GM12874 (cell line): ENCODE measurements around the gene ZMYND8.

Source experiments
- TF ChIP-seq, protein P1 (sequence below): IDR thresholded peaks from 2 replicates; pipeline ENCODE4 v1.5.1; 2011; ENCODE audit warnings: low read depth, mild to moderate bottlenecking, control low read depth, low read length, moderate library complexity; ENCODE audit not compliant: insufficient read depth

ZMYND8 gene

DNA sequence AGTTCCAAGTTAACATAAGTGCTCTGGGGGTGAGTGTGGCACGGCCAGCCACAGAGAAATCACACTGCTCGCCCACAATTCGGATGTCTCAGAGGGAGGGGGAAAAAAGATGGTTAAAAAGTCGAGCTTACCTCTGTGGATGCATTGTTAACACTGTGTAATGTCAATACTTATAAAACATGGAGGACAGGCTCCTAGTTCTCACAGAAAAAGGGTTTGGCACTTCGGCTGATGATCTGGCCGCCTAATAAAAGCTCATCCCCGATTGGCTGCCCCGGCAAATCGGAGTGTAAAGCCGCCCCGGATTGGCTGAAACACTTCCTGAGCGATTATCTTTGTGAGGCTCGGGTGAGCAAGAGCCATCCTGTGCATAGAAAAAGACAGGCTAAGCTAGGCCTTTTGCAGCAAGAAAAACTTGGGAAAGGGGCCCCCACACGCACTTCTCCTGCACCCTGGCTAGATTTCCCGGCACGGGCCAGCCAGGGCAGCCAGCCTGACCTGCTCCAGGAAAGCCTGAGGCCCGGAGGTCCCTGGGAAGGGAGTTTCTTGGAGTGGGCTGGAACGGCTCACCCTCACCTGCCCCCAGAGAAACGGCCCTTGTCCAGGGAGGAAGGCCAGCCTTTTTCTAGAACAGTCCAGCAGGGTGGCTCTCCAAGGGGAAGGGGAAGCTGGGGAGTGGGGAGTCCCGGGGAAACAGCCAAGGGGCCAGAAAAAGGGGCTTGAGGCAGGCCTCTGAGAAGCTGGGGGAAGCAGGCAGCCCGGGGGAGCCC lies at the start of gene ZMYND8:
TSS of gene ZMYND8 (minus strand) at position 174 of the 770 bp plus-strand sequence. CDS start at position 145, 29 bp downstream.
- TF ChIP-seq, protein P1, sequence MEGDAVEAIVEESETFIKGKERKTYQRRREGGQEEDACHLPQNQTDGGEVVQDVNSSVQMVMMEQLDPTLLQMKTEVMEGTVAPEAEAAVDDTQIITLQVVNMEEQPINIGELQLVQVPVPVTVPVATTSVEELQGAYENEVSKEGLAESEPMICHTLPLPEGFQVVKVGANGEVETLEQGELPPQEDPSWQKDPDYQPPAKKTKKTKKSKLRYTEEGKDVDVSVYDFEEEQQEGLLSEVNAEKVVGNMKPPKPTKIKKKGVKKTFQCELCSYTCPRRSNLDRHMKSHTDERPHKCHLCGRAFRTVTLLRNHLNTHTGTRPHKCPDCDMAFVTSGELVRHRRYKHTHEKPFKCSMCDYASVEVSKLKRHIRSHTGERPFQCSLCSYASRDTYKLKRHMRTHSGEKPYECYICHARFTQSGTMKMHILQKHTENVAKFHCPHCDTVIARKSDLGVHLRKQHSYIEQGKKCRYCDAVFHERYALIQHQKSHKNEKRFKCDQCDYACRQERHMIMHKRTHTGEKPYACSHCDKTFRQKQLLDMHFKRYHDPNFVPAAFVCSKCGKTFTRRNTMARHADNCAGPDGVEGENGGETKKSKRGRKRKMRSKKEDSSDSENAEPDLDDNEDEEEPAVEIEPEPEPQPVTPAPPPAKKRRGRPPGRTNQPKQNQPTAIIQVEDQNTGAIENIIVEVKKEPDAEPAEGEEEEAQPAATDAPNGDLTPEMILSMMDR, result no peak

DNA sequence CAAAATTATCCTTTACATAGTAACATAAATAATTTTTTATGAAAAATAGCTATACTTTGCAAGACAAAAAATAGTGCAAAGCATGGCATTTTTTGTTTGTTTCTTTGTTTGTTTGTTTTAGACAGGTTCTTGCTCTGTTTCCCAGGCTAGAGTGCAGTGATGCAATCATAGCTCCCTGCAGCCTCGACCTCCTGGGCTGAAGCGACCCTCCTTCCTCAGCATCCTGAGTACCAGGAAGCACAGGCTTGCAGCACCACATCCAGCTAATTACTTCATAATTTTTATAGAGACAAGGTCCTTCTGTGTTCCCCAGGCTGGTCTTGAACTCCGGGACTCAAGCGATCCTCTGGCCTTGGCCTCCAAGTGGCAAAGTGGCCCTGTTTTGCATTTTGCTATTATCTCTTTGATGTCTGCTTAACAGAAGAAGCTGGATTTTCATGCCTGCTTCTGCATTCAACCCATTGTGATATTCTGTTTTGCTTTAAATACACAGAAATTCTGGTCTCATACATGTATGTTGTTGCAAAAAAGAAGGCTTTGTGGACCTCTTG lies 49.4 kb upstream of the ZMYND8 start:
- TF ChIP-seq, protein P1, result no peak

DNA sequence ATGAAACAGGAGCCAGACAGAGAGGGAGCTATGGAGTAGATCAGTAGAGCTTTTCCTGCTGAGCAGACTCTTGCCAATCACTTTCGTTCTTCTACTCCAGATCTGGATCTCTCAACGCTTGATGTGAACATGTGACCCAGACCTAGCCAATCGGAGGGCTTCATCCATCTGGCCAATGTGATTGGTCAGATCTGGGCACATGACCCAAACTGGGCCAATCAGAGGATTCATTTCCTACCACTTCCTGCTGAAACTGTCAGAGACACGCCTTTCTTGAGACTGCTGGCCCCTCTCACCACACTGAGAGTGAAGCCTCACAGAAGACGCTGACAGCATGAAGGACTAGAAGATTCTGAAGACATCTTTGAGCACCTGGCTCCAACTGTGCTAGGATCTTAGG lies 44.2 kb upstream of the ZMYND8 start:
- TF ChIP-seq, protein P1, result no peak

DNA sequence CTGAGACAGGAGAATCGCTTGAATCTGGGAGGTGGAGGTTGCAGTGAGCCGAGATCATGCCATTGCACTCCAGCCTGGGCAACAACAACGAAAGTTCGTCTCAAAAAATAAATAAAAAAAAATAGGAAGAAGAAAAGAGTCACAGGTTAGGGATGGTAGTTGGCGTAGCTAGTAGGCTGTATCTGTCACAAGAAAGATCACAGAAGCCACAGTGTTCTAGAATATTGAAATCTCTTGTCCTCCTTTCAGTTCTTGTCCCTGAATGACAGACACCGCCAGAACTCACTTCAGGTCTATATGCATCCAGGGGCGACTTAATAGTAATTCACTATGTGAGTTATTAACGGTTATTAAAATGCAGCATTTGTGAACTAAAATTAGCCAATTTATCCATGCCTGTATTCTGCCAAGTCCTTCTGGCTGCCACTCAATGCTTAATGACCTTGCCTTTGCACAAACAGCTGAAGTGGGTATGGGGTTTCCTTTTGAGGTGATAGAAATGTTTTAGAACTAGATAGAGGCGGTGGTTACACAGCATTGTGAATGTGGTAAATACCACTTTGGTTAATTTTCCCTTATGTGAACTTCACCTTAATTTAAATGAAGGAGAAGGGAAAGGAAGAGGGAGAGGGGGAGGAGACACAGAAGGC lies 41.3 kb upstream of the ZMYND8 start:
- TF ChIP-seq, protein P1, result no peak

DNA sequence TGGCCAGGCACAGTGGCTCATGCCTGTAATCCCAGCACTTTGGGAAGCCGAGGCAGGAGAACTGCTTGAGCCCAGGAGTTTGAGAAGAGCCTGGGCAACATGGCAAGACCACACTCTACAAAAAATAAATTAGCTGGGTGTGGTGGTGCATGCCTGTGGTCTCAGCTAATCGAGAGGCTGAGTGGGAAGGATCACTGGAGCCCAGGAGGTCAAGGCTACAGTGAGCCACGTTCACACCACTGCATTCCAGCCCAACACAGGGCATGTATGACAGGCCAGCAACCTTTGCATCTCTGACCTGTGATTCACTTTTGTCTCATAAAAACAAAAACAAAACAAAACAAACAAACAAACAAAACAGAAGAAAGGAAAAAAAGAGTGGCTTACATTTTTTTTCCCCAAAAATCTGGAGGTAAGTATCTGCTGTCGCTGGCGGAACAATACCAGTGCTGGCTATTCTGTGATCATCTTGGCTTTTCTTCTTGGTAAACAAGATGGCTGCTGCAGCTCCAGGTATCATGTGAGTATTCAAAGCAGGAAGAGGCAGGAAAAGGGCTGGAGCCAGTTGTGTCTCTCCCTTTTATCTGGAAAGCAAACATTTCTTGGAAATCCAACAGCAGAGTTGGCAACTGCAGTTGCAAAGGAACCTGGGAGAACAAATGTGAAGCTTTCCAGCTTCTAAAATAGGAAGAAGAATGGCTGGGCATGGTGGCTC lies 40.4 kb upstream of the ZMYND8 start:
- TF ChIP-seq, protein P1, result no peak

DNA sequence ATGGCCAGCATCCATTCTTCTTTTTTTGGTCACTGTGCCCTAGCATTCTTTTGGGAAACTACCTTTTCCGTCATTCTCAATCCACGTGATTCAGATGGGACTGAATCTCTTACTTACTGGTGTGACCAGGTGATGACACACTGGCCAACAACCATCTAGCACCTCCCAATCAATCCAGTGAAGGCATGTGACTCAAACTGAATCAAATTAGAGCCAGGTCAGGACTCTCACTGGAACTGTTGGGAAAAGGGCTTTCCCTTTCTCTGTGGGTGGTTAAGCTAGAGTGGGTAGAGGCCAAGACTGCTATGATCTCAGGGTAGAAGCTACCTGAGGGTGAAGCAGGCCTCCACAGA lies 36.2 kb upstream of the ZMYND8 start:
- TF ChIP-seq, protein P1, result no peak
